ENCODE measurements around the gene F7.

Gene F7

GRCh38 chr13:113082198-113083021 lies 23.2 kb upstream of the F7 start:
- H3K27ac ChIP-seq = no peak overlapping the region
- ChIA-PET POLR2A (ENCODE audit: low non-redundant PET) (no interaction called here), CTCF (no interaction called here)
- DNase-seq (ENCODE audit: low spot score) = no peak
- TF ChIP-seq, protein P1, sequence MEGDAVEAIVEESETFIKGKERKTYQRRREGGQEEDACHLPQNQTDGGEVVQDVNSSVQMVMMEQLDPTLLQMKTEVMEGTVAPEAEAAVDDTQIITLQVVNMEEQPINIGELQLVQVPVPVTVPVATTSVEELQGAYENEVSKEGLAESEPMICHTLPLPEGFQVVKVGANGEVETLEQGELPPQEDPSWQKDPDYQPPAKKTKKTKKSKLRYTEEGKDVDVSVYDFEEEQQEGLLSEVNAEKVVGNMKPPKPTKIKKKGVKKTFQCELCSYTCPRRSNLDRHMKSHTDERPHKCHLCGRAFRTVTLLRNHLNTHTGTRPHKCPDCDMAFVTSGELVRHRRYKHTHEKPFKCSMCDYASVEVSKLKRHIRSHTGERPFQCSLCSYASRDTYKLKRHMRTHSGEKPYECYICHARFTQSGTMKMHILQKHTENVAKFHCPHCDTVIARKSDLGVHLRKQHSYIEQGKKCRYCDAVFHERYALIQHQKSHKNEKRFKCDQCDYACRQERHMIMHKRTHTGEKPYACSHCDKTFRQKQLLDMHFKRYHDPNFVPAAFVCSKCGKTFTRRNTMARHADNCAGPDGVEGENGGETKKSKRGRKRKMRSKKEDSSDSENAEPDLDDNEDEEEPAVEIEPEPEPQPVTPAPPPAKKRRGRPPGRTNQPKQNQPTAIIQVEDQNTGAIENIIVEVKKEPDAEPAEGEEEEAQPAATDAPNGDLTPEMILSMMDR (conservative IDR thresholded peaks at IDR 0.05; ENCODE audit: low read depth) = no peak

DNA sequence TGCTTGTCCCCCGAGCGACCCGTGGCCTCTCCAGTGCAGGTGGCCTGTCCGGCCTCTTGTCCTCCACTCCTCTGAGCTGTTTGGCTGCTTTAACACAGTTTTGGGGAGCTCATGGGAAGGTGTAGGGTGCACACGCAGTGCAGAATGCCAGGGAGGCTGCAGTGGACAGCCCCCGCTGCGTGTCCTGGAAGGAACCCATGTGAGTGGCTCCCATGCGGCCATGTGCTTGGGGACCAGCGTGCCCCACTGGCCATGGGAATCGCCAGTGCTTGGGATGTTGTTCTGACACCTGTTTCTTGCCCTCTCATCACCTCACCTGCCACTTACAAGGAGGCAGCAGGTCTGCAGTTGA lies 22.6 kb upstream of the F7 start:
- ChIA-PET CTCF (no interaction called here), POLR2A (ENCODE audit: low non-redundant PET) (no interaction called here)
- no peak for DNase-seq (ENCODE audit: low spot score)
- no peak overlapping the region for H3K27ac ChIP-seq
- TF ChIP-seq, protein P1 (conservative IDR thresholded peaks at IDR 0.05; ENCODE audit: low read depth) = no peak

- H3K27ac ChIP-seq = no peak overlapping the region
- DNase-seq (ENCODE audit: low spot score) = peak; percentile 52
- TF ChIP-seq, protein P1 (conservative IDR thresholded peaks at IDR 0.05; ENCODE audit: low read depth) = no peak
- POLR2A ChIA-PET (ENCODE audit: low non-redundant PET) = no interaction called here
- CTCF ChIA-PET = interaction anchor here (0.7 kb wide), 1 partner anchor 300 kb away, joined by 3 read pairs; no protein-coding TSS in a partner anchor
Observed at GRCh38 chr13:113083402-113084061, 22.1 kb upstream of the F7 start.

DNA sequence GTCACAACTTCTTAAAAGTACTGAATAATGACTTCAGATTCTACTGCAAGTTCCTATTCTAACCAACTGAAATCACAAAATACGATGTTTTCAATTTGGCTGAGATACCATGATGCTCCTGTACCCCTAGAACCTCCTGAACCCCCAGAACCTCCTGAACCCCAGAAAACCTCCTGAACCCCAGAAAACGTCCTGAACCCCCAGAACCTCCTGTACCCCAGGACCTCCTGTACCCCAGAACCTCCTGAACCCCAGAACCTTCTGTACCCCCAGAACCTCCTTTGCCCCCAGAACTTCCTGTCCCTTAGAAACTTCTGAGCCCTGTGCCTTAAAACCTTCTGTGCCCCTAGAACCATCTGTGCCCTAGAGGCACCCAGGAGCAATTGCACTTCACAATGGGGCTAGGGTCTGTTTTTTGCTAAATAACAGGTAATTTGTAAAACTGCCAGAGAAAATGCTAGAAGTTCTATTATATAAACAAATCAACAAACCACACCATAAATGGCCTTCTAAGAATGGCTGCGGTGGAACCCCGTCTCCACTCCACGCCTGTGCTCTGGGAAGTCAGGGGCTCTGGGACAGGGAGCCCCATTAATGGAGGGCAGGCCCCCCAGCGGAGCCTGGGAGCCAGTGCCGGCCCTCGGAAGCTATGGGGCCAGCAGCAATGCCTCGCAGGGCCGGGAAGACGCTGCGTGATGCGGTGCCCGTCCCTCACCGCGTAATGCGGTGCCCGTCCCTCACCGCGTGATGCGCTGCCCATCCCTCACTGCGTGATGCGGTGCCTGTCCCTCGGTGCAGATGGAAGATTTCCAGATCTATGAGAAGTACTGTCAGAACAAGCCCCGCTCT lies 21.3 kb upstream of the F7 start:
- CTCF ChIA-PET = interaction anchor here (0.7 kb wide), 1 partner anchor 300 kb away, joined by 3 read pairs; no protein-coding TSS in a partner anchor

GRCh38 chr13:113084943-113085540 lies 20.5 kb upstream of the F7 start:
- TF ChIP-seq, protein P1 (conservative IDR thresholded peaks at IDR 0.05; ENCODE audit: low read depth) = no peak
- no peak overlapping the region for H3K27ac ChIP-seq
- ChIA-PET CTCF (interaction anchor here (1.1 kb wide), 1 partner anchor 19 kb away, joined by 4 read pairs; no protein-coding TSS in a partner anchor), POLR2A (ENCODE audit: low non-redundant PET) (no interaction called here)
- DNase-seq (ENCODE audit: low spot score) = no peak

More for the DNA sequence above, 21.3 kb upstream of the F7 start:
- TF ChIP-seq, protein P1 (conservative IDR thresholded peaks at IDR 0.05; ENCODE audit: low read depth) = no peak
- no peak overlapping the region for H3K27ac ChIP-seq
- POLR2A ChIA-PET (ENCODE audit: low non-redundant PET) = no interaction called here
- no peak for DNase-seq (ENCODE audit: low spot score)
